ENCODE results near the gene ANKMY2.
"Not testable (repeated sequence)": the region's sequence is repeated elsewhere in the genome, so short reads cannot be mapped to it uniquely, and the experiment has no call there.

The ANKMY2 gene

GRCh38 chr7:16626388-16626787, 19.2 kb downstream of the ANKMY2 start:
- DNase-seq (ENCODE audit: low spot score): no peak

- no peak for DNase-seq (ENCODE audit: low spot score)
Observed at GRCh38 chr7:16619979-16620408, 25.6 kb downstream of the ANKMY2 start.

DNA sequence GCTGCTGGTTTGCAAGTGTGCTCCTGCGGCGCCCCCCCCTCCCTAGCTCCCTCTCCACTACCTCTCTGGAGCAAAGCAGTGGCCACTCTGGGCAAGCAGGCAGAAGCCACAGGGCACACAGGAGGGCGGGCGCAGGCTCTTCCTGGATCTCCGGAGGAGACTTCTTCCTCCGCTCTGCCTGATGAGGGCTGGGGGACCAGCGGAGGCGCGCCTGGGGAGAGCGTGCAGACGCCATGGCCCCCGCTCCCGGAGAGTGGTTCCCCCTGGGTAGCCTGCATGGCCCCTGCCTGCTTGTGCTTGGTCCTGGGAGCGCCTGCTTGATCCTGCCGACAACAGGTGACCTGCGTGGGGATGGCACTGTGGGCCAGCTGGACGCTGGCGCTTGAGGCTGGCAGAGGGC, 29.0 kb downstream of the ANKMY2 start:
- no peak for DNase-seq (ENCODE audit: low spot score)

DNA sequence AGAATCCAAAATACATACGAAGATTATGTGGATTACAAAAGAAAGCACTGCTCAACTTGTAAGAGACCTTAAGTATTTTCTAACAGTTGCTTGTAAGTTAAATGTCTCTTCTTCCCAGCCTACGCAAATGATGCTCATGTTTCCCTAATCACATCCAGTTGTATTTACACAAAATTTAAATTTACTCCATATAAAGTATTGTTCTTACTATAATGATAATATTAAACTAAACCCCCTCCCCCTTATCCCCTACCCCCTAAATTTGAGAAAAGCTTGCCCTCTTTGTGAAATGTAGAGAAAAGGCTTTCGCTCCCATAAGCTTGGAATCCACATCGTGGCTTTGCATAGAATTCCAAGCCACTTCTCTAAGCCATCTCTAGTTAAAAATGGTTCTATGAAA, 29.4 kb downstream of the ANKMY2 start:
- no peak for DNase-seq (ENCODE audit: low spot score)

DNA sequence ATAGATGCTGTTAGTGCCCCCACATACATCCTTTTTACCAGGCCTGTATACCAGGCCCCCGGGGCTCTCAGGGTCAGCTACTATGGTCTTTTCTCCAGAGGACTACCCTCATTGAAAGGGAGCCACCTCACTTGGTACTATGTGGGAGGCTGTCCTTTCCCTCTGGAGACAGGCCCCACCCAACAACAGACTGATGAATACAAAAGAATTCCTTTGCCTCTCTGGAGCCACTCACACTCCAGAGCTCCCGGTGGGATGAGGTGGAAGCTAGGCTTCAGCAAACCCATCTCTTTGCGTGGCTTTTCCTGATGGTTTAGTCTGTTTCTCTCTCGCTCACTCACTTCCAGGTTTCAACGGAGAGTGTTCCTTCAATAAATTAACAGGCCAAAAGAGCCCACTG, 30.3 kb downstream of the ANKMY2 start:
- DNase-seq (ENCODE audit: low spot score): no peak

DNA sequence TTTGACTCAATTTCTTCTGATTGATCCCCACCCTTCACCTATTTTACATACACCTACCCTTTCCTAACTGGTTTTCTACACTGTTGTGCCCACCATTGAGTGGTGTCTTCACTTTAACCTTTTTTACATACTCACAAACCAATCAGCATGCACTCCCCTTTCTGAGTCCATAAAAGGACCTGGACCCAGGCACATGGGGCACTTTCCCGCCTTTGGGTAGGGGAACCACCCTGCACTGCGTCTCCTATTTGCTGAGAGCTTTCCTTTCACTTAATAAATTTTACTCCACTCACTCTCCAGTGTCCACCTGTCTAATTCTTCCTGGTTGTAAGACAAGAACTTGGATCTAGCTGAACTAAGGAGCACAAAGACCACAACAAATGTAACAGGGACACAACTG, 33.8 kb downstream of the ANKMY2 start:
- DNase-seq (ENCODE audit: low spot score): no peak

GRCh38 chr7:16609842-16610450, 35.6 kb downstream of the ANKMY2 start:
- peak; percentile 73 for DNase-seq (ENCODE audit: low spot score)

GRCh38 chr7:16606704-16607103, 38.9 kb downstream of the ANKMY2 start:
- DNase-seq (ENCODE audit: low spot score): no peak

GRCh38 chr7:16604054-16604453, 41.5 kb downstream of the ANKMY2 start:
- no peak for DNase-seq (ENCODE audit: low spot score)

- DNase-seq (ENCODE audit: low spot score): no peak
Observed at GRCh38 chr7:16603633-16604032, 41.9 kb downstream of the ANKMY2 start.

DNA sequence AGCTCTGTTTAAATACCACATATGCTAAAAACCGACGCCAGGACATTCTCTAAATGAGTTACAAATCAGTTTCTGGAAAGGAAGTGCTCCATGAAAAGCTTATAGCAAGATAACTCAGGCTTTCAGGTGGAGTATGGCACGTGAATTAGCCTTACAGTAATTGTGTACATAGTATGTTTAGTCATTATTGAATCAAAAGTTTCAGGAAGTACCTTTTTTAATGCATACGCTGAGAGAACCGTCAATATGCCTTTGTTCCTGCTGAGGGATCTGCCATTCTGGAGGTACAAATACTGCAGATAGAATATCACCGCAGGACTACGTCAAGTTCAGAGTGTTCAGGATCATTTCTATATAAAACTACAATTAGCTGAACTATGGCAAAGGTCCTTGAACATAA, 45.7 kb downstream of the ANKMY2 start:
- DNase-seq (ENCODE audit: low spot score): no peak

GRCh38 chr7:16598015-16598414, 47.5 kb downstream of the ANKMY2 start:
- no peak for DNase-seq (ENCODE audit: low spot score)

DNA sequence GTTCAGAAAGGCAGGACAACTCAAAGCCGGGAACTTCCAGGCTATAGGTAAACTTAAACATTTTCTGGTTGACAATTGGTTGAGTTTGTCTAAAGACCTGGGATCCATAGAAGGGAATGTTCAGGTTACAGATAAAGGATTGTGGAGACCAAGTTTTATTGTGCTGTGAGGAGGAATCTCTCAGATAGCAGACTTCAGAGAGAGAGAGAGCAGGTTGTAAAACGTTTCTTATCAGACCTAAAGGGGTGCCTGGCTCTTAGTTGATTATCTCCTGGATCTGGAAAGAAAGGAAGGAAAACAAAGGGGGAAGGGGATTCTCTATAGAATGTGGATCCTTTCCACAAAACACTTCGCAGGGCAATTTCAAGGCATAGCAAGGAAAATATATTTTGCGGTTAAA, 50.0 kb downstream of the ANKMY2 start:
- not testable (repeated sequence) for DNase-seq (ENCODE audit: low spot score)

DNA sequence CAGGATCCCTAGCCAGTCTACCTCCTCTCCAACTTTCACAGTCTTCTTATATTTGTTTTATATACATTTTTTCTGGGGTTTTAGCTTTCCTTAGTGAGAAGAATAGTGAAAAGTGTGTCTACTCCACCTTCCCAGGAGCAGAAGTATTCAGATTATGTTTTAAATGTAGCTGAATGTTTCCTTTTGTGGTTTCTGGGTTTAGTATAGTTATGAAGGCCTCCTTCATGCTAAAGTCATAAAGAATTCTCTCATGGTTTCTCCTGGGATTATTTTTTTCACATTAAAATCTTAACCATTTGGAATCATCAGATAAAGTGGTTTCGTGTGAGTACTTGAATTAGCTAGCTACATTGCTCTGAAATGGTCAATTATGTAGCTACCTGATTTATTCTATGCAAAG, 50.9 kb downstream of the ANKMY2 start:
- DNase-seq (ENCODE audit: low spot score): no peak

DNA sequence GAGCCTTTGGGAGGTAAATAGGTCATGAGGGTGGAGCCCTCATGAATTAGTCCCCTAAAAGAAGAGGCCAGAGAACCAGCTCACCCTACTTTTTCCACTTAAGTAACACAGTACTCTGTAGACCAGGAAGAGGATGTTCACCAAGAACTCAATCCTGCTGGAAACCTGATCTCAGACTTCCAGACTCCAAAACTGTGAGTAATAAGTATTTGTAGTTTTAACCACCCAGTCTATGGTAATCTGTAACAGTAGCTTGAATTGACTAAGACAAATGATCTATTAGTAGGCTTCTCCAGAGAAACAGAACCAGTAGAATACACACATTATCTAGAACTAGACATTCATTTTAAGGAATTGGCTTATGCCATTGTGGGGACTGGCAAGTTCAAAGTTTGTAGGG, 51.5 kb downstream of the ANKMY2 start:
- DNase-seq (ENCODE audit: low spot score): no peak

GRCh38 chr7:16592395-16592794, 53.2 kb downstream of the ANKMY2 start:
- peak; percentile 37 for DNase-seq (ENCODE audit: low spot score)

GRCh38 chr7:16590424-16590823, 55.1 kb downstream of the ANKMY2 start:
- DNase-seq (ENCODE audit: low spot score): no peak

GRCh38 chr7:16589881-16590280, 55.7 kb downstream of the ANKMY2 start:
- DNase-seq (ENCODE audit: low spot score): no peak

DNA sequence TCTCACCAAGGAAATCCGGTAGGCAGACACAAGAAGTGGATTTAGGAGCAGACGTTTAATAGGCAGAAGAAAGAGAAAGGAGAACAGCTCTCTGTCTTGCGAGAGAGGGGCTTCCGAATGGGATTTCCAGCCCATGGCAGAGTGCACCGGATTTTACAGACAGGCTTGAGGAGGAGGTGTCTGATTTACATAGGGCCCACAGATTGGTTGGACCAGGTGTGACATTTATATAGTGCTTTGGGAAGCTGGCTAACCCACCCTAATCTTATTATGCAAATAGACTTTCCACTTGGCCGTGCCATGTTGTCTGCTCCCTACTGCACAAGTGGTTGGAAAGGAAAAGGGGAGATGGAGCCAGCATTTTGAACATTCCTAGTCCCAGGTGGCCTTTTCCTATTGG, 57.8 kb downstream of the ANKMY2 start:
- no peak for DNase-seq (ENCODE audit: low spot score)

DNA sequence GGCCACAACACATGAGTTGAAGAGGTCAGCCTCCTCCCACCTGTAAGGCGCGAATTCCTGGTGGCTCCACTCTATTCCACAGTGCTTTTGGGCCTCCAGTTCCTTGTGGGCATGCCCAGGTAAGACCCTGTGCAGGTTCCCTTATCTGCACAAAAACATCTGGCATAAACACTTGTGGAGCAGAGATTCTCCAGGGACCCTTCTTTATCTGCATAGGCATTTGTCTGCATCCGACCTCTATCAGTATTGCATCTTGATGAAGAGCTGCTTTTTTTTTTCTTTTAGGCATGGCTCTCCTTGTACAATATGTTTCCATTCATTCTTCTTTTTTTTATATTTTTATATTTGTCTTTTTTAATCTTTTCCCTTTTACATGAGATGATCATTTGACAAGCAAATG, 58.4 kb downstream of the ANKMY2 start:
- DNase-seq (ENCODE audit: low spot score): no peak

DNA sequence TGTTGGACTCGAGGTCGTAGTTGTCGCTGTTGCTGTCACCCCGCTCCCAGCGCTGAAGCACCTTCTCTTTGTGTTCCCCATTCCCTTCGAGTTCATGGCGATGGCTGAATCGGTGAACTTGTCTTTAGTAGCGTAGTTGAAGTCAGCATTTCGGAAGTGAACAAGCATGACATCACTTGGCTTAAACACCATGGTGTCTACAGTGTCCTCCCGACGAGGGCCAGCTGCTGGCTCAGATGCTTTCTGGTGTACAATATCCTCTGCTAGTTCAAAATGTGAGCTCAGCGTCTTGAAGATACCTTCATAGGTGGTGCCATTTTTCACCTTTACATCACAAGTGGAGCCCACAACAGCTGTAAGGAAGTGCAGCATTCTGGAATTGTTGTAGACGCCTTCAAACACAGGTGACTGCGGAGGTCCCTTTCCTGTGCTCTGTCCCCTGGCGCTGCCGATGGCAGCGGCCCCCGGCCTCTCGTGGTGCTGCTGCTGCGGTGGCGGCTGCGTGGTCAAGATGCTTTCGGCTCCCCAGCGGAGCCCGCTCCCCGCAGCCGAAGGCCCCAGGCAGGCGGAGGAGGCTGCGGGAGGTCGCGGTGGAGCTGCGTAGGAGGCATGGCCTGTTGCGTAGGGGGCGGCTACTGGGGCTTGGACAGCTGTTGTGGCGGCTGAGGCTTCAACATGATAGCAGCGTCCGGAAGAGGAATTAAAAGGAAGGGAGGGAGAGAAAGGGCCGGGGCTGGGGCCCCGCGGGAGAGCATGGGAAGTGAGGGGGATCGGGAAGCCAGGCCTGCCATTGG, 59.3 kb downstream of the ANKMY2 start:
- no peak for DNase-seq (ENCODE audit: low spot score)

DNA sequence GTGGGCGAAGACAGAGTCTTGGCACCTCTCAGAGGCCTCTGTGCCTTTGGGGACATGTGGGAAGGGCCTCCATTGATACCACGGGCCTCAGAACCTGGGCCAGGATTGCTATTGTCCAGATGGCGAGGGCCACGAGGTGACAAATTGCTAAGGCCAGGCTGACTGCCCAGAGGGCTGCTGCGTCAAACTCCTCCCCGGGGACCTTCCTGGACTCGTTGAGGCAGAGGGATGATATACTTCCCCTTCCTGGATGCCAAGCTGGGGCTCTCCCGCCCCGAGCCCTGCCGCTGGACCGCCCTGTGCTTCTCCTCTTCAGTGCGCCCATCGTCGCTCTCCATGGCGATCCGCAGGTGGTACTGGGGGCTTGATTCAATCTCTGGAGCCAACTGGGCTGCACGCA, 60.0 kb downstream of the ANKMY2 start:
- DNase-seq (ENCODE audit: low spot score): no peak

- DNase-seq (ENCODE audit: low spot score): no peak
Observed at GRCh38 chr7:16583834-16584233, 61.7 kb downstream of the ANKMY2 start.

GRCh38 chr7:16581286-16581685, 64.3 kb downstream of the ANKMY2 start:
- no peak for DNase-seq (ENCODE audit: low spot score)
